SK-N-MC (cell line): ENCODE results near the gene ZNF644.
A peak's percentile ranks its signal among the peaks of the same experiment; 100 is the strongest.

Experiments used
- DNase-seq: peaks from one replicate; pipeline ENCODE4 v3.0.0-alpha.2; 2011; ENCODE audit warnings: low read depth, low spot score
- H3K27ac ChIP-seq: fragments of 200-600 bp; sonication (generic); 2 replicates; pipeline ENCODE4 v1.5.1; 2016; ENCODE audit warnings: mixed run types
- H3K36me3 ChIP-seq: fragments of 200-600 bp; sonication (generic); 2 replicates; pipeline ENCODE4 v1.6.1; 2017; ENCODE audit warnings: antibody characterized with exemption, low read length, mixed read lengths; ENCODE audit not compliant: insufficient read depth
- H3K4me3 ChIP-seq: fragments of 200-600 bp; sonication (generic); 2 replicates; pipeline ENCODE4 v1.5.1; 2016
- H3K9ac ChIP-seq: fragments of 200-600 bp; sonication (generic); 2 replicates; pipeline ENCODE4 v1.8.0; 2017; ENCODE audit warnings: mixed run types, mixed read lengths; ENCODE audit not compliant: insufficient read length
- H3K9me3 ChIP-seq: fragments of 200-600 bp; sonication (generic); 2 replicates; pipeline ENCODE4 v1.6.1; 2017; ENCODE audit warnings: low read depth, mild to moderate bottlenecking, antibody characterized with exemption, low read length, moderate library complexity, mixed read lengths
- EZH2 ChIP-seq: fragments of 200-600 bp; sonication (generic); IDR thresholded peaks from one replicate; pipeline ENCODE4 v1.6.1; 2017; ENCODE audit warnings: antibody characterized with exemption
- FOXP2 ChIP-seq: optimal IDR thresholded peaks from 2 replicates; pipeline ENCODE3; 2011; ENCODE audit warnings: mild to moderate bottlenecking, moderate library complexity; ENCODE audit not compliant: insufficient read depth; ENCODE audit errors: extremely low read length, control extremely low read depth
- POLR2AphosphoS5 ChIP-seq: IDR thresholded peaks from 2 replicates; pipeline ENCODE4 v1.6.1; 2012; ENCODE audit warnings: mild to moderate bottlenecking, low read depth, low read length, borderline replicate concordance

Gene ZNF644

DNA sequence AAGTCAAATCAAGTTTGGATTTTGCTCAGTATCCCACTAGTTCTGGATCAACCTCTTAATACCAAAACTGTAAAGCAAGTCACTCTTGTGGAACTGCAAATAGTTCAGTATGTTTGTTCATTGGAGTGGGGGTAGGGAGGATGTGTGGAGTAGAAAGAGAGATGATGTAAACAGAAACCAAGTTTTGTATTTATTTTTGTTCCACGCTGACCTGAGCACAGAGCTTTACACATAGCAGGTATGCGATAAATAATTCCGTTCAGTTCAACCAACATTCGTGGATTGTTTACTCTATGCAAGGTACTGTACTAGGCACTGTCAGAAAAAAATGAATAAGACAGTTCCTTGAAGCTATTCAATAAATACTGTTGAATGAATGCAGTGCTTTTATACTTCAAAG is 4.5 kb upstream of the ZNF644 start:
- no peaks in the 10 kb centered on the region for H3K36me3 ChIP-seq
- H3K27ac ChIP-seq, result no peak overlapping the region
- H3K9me3 ChIP-seq, result no peaks in the 10 kb centered on the region
- TF ChIP-seq POLR2AphosphoS5 (no peak), FOXP2 (no peak), EZH2 (no peak)
- H3K4me3 ChIP-seq, result no peak overlapping the region
- no peak for DNase-seq
- no peak overlapping the region for H3K9ac ChIP-seq

DNA sequence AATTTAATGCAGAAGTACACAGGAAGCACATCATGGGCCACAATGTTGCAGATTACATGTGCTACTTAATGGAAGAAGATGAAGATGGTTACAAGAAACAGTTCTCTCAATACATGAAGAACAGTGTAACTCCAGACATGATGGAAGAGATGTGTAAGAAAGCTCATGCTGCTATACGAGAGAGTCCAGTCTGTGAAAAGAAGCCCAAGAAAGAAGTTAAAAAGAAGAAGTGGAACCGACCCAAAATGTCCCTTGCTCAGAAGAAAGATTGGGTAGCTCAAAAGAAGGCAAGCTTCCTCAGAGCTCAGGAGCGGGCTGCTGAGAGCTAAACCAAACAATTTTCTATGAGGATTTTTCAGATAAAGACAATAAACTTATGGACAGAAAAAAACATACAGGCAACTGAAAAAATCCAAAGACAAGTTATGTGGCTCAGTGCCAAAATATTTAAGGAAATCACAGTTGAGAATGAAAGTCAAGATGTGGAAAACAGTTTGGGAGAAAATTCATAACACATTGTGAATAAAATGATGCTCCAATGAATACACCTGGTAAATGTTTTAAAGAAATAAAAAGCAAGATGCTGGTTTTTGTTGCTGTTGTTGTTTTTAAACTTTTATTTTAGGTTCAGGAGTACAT is 2.8 kb upstream of the ZNF644 start:
- no peak for DNase-seq
- H3K9me3 ChIP-seq, result no peaks in the 10 kb centered on the region
- peaks cover 12% of the 10 kb centered on the region for H3K36me3 ChIP-seq
- TF ChIP-seq POLR2AphosphoS5, result no peak
- TF ChIP-seq EZH2, result no peak
- no peak for TF ChIP-seq FOXP2
- H3K27ac ChIP-seq, result no peak overlapping the region
- no peak overlapping the region for H3K4me3 ChIP-seq
- H3K9ac ChIP-seq, result no peak overlapping the region

DNA sequence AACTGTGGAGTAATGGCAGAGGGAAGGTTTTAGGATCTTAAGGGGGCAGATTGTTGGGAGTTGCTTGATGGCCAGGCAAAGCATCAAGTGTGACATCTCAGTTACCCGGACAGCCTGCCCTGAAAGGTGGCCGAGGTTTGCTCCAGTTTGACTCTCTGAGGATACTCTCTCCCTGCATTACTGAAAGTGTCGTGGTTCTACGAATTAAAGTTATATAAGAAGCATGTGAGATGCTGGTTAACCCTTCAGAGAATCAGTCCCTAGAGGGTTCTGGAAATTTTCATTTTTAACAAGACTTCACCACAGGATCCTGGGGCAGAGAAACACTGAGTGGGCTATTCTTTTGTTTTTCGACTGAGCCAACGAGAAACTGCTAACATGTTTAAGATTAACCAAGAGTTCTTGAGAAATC is 689 bp upstream of the ZNF644 start:
- Histone ChIP-seq H3K9me3 (no peaks in the 10 kb centered on the region), H3K36me3 (peaks cover 33% of the 10 kb centered on the region), H3K9ac (peak overlapping the region; percentile 96), H3K4me3 (peak overlapping the region; percentile 88), H3K27ac (peak overlapping the region; percentile 97)
- TF ChIP-seq EZH2 (no peak), POLR2AphosphoS5 (no peak), FOXP2 (no peak)
- DNase-seq, result no peak

DNA sequence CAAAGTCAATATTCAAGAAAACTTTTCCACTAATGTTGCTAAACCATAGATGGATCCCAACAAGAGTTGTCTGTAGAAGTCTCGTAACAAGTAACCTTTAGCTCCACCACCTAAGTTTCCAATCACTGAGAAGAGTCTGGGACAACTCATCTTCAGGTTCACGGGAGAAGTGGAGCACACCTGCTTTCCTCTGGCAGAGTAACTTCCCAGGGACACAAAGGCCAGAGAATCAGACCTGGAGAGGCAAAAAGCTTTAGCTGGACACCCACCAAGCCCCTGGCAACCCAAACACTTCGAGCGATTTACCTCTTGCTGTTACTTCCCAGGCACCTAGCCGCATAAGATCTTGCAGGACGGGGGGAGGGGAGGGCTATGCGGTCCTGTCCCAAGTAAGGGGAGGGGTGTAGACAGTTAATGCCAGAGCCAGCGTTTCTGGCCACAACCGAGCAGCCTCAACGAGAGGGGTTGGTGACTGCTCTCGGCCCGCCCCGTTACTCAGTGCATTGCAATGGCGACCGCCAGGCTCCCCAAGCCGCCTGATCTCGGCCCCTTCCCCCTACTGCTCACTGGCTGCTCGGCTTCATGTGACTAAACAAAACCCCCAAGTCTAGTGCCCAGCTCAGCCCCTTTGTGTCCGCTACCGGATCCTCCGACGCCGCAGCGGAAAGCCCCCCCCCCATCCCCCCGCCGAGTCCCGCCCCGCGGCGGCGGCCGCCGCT is 709 bp downstream of the ZNF644 start:
- H3K27ac ChIP-seq, result peak overlapping the region; percentile 97

DNA sequence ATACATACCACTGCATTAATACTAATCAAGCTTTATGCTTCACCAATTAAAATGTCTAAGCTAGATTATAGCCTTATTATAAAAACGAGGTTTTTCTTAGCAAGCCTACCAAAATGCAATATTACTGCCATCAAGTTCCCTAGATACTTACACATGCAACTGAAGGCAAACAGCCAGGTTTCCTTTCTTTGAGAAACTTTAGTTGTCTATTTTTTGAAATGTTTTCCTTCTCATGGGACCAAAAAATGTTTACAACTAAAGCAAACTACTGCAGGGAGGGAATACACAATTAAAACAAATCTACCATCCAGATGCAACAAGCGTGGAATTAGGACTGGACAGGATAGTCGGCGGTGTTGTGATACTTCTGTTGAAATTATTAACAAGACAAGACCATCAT is 1.3 kb downstream of the ZNF644 start:
- Histone ChIP-seq H3K36me3 (peaks cover 48% of the 10 kb centered on the region), H3K9ac (peak overlapping the region; percentile 96), H3K9me3 (no peaks in the 10 kb centered on the region), H3K27ac (peak overlapping the region; percentile 97), H3K4me3 (peak overlapping the region; percentile 88)
- TF ChIP-seq POLR2AphosphoS5, result no peak
- no peak for TF ChIP-seq FOXP2
- no peak for TF ChIP-seq EZH2
- DNase-seq, result no peak

More for the DNA sequence above, 709 bp downstream of the ZNF644 start:
- Histone ChIP-seq H3K4me3 (peak overlapping the region; percentile 88), H3K9me3 (no peaks in the 10 kb centered on the region), H3K9ac (peak overlapping the region; percentile 96), H3K36me3 (peaks cover 42% of the 10 kb centered on the region)
- no peak for DNase-seq
- TF ChIP-seq FOXP2 (no peak), EZH2 (no peak), POLR2AphosphoS5 (no peak)

DNA sequence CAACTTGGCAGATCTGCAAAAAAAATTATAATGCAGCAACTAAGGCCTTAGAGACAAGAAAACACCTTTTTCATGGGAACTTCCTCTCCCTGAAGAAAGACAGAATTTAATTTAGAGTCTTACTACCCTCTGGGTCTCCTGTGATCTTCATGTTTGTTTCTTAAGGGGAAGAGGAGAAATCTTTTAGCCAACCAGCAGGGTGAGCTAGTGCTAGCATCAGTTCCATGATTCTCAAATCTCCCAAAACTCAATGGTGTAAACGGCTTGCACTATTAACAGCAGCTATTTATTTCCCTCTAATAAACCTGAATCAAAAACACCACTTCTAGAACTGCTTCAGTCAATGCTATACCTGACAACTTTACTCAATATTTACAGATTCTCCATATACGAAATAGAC is 3.8 kb downstream of the ZNF644 start:
- peaks cover 64% of the 10 kb centered on the region for H3K36me3 ChIP-seq
- TF ChIP-seq FOXP2 (no peak), POLR2AphosphoS5 (no peak), EZH2 (no peak)
- H3K9ac ChIP-seq, result no peak overlapping the region
- DNase-seq, result no peak
- no peaks in the 10 kb centered on the region for H3K9me3 ChIP-seq
- H3K27ac ChIP-seq, result no peak overlapping the region
- H3K4me3 ChIP-seq, result no peak overlapping the region

DNA sequence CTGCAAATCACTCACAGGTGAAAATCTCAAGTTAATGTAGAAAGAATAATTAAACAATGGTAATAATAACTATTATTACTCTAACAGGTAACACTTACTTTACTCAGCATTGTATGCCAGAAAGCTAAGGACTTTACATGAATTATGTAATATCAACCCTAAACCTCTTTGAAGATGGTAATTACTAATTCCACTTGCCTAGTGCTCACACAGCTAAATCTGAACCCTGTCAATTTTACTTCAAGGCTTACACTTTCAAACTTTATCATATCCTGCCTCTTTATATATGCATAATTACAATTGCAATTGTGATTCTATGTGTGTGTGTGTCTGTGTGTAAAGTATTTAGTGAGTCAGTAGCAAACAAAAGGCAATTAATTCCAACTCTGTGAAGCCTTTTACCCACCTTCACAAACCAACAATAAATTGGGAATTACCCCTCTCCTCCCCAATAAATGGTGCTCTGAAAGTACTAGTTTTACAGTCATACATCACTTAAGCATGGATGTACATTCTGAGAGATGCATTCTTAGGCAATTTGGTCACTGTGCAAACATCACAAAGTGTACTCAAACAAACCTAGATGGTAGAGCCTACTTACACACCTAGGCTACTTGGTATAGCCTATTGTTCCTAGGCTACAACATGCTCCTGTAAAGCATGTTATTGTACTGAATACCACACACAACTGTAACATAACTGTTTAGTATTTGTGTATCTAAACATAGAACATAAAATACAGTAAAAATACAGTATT is 5.9 kb downstream of the ZNF644 start:
- no peak overlapping the region for H3K27ac ChIP-seq
- no peaks in the 10 kb centered on the region for H3K9me3 ChIP-seq
- H3K36me3 ChIP-seq, result peaks cover 79% of the 10 kb centered on the region
- TF ChIP-seq POLR2AphosphoS5, result no peak
- TF ChIP-seq EZH2, result no peak
- DNase-seq, result no peak
- H3K4me3 ChIP-seq, result no peak overlapping the region
- H3K9ac ChIP-seq, result no peak overlapping the region

DNA sequence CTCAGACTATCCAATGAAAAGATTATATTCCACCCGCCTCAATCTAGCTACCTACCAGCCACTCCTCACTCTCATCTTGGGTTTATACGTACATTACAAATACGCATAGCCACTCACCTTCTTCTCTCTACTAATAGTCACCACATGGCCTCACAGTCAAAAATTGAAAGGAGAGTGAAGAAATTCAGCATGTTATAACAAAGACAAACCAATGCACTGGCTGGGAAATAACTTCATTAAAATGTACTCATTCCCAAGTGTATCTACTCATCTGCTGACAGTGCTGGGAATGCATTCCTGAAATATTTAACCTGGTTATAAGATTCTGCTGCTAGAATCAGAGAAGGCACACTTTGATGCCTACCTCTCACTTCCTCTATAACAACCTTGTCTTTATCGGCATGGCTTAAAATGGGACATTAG is 6.5 kb downstream of the ZNF644 start:
- Histone ChIP-seq H3K9me3 (no peaks in the 10 kb centered on the region), H3K4me3 (no peak overlapping the region), H3K36me3 (peaks cover 75% of the 10 kb centered on the region), H3K9ac (no peak overlapping the region), H3K27ac (no peak overlapping the region)
- TF ChIP-seq POLR2AphosphoS5, result no peak
- no peak for TF ChIP-seq FOXP2
- TF ChIP-seq EZH2, result no peak
- no peak for DNase-seq

DNA sequence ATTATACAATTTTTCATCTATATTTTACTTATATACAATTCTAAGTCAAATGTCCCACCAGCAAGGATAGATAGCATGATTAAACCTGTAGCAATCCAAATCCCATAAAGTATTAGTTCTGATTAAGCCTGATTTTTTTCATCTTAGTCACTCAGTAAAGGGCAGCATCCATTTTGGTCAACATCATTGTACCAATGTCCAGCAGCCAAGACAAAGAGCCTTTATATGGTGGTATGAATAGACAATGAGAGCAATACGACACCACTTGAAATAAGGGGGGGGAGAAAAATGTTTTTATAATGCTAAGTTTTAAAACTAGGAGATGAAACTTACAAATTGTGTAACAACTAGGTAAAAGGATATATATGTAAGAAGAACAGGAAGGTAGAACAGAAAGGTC is 7.4 kb downstream of the ZNF644 start:
- TF ChIP-seq EZH2 (no peak), POLR2AphosphoS5 (no peak), FOXP2 (no peak)
- Histone ChIP-seq H3K27ac (no peak overlapping the region), H3K36me3 (peaks cover 72% of the 10 kb centered on the region), H3K4me3 (no peak overlapping the region), H3K9me3 (no peaks in the 10 kb centered on the region), H3K9ac (no peak overlapping the region)
- no peak for DNase-seq
